ENCODE measurements around the gene NR2F1-AS1.
"Not testable (repeated sequence)": the region's sequence is repeated elsewhere in the genome, so short reads cannot be mapped to it uniquely, and the experiment has no call there.

The NR2F1-AS1 gene

DNA sequence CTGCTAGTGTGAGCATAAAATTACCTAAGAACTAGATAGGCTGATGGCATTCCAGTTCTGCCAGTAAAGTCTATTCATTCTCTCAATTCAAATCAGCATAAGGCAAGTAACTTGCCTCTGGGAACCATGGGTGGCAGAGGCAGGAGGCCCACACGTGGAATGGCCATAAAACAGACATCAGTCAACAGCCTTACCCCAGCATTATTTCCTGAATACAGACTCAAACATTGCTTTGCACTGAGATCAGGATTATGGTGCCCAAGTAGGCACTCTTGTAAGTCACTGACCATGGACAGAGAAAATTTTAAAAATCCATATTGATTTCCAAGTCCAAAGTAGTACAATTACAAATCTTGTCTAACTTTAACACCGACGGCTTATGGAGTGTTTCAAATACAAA is 157.7 kb downstream of the NR2F1-AS1 start:
- DNase-seq = peak; percentile 13

DNA sequence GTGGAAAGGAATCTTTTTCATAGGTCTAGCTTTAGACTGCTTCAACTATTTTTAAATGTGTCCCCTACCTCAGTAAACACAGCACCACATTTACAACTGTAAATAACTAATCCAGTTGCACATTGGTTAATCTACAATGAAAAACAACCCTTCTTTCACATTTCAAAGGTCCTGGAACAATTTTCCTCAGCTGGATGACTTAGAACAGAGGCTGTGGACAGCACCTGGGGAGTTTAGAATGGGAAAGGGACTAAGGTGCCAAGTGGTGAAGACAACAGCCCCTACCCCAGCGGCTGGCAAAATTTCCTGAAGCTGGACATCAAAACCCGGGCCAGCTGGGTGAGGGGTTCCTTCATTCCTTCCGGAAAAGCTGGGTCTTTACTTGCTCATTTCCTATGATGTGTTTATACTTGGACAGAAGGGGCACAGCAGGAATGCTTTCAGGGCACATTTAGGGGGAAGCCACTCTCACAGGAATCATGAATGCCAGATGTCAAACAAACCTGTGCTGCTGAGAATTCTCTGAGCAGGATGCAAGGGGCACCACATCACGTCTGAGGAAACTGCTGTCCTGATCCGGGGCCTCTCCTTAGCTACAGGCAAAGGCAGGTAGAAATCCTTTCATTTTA is 158.3 kb downstream of the NR2F1-AS1 start:
- DNase-seq = no peak

DNA sequence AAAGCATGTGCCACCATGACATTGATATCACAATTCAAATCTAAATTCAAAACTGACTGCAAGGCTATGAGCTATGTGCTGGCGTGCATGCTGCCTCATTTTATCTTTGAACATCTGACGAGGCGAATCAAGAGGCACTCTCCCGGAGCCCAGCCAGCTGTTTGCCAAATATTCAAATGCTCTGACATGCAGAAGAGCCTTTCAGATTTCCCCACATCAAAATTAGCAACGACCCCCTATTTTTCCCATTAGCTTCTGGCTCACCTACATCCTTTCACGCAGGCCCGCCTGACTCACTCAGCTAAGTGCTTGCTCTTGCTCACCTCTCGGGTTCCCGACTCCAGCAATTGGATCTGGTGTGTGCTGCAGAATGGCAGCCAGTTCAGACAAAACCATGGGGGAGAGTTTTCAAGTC is 159.0 kb downstream of the NR2F1-AS1 start:
- peak; percentile 70 for DNase-seq

DNA sequence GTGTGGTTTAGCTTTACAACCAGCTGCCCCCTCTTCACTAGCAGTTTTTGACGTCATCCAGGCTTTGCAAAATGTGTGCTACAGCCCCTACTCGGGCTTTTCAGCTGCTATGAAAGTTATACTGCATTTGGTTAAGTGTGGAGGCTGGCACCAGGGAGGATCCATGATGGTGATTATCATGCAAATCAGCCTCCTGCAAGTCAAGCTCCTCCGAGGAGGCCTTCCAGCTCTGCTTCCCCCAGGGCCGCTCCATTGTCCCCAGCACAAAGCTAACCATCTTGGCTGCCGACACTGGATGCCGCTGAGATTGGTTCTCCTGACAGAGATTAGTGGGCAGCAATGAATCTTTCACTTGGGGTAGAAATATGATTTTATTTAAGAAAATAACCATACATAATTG is 159.6 kb downstream of the NR2F1-AS1 start:
- peak; percentile 91 for DNase-seq

DNA sequence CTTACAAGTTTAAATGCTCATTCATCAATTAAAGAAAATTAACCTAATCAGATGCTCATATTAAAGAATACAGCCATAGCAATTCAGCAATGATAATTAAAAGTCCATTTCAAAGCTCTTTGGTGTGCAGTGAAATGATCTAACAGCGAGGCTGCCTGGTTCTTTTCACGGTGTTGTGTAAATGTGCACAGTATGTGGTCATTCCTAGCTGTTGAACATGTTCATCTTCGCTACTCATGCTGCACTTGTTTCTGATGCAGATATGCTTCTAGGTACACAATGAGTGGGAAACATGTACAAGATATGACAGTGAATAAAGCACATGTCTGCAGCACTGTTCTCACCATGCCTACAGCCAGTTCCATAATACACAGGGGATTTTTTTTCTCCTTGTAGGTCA is 163.5 kb downstream of the NR2F1-AS1 start:
- no peak for DNase-seq

DNA sequence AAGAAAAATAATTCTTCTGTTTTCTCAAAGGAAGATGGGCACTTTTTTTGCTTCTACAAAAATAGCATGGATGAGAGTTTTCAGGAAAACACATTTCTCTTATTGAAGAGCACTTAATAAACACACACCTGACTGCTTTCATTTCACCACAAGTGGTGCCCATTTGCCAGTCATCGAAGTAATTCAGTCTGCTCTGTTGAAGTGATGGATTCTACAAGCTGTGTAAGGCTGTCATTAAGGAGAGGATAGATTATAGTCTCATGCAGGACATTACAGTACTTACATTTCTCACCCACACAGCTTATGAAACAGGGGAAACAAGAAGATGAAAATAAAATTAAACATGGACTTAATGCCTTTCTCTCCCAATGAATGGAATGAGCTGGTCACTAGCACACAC is 165.2 kb downstream of the NR2F1-AS1 start:
- no peak for DNase-seq

DNA sequence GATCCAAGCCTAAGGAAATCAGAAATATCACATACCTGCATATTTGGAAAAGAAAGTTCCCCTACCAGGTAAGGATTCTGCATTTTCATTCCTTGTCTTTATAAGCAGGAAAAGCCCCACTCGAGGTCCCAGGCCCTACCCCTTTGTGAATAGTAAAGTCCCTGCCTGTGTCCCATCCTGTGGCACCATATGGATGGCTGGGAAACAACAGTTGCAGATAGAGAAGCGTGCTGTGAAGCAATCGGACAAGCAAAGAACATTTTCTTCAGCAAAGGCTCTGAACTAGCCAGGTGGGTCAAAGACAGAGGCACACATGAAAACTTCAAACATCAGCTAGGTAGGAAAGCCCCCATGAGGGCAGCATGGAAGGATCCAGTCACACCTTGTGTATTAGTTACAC is 169.3 kb downstream of the NR2F1-AS1 start:
- no peak for DNase-seq

DNA sequence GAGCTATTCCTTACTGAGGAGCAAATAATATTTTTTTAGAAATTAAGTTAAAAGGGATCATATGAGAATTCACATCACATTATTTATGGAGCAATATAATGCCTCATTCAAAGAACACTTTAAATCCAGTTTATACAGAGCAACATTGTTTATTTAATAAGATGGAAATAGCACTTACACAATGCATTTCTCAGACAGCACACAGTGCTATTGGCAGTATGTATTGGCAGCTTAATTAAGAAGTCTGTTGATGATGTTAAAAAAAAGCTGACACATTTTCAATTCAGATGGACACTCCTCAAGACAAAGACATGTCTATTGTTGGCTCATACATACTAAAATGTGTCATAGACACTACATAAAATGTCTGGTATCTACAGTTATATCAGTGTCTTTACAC is 171.3 kb downstream of the NR2F1-AS1 start:
- no peak for DNase-seq

DNA sequence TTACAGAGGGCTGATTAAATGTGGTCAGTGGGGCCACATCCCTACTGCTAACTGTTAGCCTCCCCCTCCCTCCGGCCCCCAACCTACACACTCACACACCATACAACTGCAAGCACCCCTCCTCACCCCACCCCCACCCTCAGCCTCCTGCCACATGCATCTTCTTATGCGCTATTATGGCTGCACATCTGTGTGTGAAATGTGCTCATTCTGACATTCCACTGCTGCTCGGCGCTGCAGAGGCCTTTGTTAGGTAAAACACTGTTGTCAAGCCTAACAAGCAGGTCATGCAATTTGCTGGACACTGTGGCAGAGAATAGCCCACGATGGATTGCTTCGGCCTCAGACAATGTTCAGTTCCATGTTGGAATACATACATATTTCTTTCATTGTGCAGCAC is 173.6 kb downstream of the NR2F1-AS1 start:
- no peak for DNase-seq

DNA sequence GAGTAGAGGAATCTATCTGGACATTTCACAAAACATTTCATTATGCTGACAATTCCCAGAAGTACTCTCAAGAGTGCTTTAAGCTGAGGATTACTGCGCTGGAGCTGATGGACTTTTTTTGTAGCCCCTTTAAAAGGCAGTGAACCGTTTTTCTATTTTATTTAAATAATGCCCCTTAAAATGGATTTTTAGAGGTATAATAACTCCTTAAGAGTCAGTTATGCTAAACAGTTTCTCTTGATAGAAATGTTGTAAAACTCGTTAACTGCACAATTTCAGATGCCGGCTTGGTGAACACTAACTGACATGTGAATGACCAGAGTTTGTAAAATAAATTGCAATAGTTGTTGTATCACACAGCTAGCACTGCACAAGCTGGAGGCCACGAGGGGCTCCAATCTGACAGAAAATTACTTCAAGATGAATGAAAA is 174.0 kb downstream of the NR2F1-AS1 start:
- DNase-seq = no peak

DNA sequence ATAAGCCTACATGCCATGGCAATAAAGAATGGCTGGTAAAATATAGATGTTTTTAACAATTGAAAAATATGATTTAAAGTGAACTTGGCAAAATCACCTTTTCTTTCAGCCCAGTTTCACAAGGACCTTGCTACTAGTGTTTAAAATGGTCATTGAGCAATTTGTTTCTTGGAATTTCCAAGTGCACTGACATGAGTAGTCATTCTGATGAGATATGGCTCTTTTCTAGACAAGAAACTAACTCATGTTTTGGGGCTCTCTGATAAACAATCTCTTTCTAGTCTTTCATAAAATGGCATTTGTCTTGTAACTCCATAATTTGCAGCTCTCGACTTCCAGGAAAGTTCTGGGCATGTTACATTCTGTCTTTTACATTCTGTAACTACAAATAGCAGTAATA is 176.8 kb downstream of the NR2F1-AS1 start:
- no peak for DNase-seq

DNA sequence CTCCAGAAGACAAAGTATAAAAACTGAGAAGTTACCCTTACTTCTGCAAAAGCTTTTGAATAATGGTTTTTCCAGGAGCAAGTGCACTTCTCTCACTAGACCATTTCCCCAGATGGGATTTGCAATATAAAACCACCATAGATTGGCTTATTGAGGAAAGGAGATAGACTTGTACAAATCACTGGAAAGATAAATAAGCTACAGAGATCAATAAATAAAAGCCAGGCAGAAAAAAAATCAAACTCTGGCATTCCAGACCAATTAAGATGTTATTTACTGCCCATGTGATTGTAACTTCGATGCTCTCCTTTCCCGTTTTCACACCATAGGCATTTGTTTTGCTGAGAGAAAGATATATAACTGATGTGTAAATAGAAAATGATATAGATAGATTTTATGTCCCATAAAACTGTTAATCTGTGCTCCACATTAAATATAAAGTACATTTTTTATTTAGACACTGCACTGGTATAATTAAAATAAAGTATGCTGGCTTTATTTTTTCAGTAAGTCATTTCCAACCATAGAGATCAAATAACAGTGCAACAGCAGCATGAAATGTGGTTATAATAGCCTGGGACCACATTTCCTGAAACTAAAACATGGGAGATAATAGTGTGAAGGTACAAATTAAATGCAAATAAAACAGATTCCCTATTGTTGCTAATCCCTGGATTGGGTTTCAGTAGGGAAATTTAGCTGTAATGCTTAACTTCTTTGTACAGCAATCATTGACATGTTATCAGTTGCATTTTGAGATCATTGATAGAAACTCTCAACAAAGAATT is 177.7 kb downstream of the NR2F1-AS1 start:
- no peak for DNase-seq

DNA sequence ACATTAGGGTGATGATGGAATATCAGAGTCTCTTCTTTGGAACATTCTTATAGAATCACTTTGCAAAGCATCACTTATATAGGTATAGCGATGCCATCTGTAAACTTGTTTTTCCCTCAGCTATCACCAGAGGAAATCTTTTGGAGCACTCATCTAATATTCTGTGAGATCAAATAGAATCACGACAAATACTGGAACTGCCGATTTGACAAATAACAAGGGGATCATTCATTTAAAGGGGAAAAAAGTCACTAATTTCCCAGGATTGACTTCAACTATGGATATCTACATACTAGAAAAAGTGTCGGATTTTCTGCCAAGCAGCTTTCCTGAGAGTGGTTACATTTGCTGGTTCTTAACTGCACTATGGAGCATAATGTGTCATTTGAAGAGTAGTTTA is 178.6 kb downstream of the NR2F1-AS1 start:
- DNase-seq = no peak

DNA sequence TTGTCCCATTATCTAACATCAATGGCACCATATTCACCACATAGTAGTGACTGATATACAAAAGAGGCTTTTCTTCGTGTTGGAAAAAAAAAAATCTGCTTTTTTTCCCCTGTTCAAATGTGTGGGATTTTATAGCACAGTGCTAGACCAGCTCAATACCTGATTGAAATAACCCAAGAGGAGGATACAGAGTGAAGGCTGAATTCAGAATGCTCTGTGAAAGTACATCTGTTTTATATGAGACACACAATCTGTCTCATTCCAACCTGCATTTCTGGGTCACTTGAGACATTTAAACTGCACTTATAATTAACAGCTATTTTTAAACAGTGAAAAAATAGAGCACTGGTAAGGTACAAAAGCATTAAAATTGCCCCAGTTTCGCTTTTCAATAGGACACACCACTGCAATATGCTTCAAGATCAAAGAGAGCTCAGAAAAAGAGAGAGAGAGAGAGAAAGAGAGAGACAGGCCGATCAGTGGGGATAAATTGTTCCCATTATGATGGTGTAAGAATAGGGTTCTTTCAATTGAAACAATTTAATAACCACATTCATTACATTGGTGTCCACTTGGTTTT is 179.3 kb downstream of the NR2F1-AS1 start:
- no peak for DNase-seq

DNA sequence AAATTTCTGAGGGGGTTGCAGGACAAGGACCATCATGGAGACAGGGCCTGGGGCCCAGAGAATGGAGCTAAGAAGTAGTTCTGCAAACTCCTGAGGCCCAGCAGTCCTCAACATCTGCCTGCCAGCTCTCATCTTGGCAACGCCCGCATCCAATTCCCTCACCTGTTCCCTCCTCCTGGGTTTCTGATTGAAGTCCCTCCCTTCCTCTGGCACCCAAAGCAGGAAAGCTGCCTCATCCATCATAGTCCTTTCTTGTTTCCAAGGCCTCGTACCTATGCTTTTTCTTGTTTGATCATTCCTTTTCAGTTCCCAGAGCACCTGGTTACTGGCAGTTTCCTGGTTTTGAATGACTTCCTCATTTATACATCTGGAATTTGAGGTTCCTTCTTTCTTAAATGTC is 181.3 kb downstream of the NR2F1-AS1 start:
- no peak for DNase-seq

DNA sequence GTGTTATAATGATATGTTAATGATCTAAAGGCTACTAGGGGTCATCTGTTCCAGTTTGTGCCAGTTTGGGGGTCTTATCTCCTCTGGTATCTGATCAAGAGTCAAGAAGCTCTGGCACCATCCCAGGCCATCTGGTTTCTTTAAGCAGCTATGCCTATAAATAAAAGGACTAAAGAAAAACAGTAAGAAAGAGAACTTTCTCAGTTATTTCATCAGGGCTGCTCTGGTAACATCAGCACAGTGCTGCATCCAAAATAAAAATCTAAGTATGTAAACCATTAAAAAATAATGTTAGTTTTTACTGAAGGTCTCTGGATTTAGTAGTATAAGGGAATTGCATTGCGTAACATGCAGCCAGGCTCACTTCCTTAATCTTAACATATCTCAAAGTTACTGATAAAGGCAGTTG is 185.0 kb downstream of the NR2F1-AS1 start:
- DNase-seq = no peak

DNA sequence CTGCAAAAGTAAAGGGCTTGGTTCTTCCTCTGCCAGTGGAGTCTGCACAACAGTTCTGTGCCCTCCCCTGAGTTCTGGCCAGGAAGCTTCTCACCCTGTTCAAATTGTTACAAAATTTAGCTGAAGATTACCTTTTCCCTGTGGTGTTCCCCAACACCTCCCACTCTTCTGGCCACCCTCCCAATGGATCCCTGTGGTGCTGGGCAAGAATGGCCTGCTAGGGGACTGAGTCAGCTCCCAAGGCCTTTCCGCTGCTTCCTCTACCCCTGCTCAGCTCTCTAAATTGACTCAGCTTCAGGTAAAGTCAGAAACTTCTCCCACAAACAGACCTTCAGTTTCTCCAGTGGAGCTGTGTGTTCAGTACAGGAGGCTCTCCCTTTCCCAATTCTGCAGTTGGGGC is 186.0 kb downstream of the NR2F1-AS1 start:
- DNase-seq = no peak

DNA sequence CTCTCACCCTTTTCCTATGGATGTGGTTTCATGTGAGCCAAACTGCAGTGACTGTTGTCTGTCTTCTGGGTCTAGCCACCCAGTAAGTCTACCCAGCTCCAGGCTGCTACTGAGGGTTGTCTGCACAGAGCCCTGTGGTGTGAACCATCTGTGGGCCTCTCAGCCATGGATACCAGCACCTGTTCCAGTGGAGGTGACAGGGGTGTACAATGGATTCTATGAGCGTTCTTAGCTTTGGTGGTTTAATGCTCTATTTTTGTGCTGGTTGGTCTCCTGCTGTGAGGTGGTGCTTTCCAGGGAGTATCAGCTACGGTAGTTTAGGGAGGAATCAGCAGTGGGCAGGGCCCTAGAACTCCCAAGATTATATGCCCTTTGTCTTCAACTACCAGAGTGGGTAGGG is 186.7 kb downstream of the NR2F1-AS1 start:
- no peak for DNase-seq

DNA sequence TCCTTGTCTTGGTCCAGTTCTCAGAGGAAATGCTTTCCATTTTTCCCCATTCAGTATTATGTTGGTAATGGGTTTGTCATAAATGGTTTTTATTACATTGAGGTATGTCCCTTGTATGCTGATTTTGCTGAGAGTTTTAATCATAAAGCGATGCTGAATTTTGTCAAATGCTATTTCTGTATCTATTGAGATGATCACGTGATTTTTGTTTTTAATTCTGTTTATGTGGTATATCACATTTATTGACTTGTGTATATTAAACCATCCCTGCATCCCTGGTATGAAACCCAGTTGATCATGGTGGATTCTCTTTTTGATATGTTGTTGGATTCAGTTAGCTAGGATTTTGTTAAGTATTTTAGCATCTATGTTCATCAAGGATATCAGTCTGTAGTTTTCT is 189.8 kb downstream of the NR2F1-AS1 start:
- DNase-seq = not testable (repeated sequence)

DNA sequence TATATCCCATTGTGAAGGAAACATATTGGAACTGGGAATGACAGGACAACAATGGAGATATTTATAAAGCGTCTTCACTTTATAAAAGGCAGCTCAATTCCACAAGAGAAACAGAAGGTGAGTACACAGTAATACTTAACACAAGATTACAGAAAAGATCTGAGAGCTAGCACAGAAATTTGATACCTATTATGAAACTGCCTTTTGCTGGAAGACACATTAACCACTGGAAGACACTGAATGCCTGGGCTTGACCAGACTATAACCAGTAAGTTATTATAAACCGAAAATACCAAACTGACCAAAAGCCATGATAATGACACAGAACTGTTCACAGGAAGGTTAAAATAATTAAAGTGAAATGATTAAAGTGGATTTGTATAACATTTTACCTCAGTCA is 195.4 kb downstream of the NR2F1-AS1 start:
- DNase-seq = no peak

DNA sequence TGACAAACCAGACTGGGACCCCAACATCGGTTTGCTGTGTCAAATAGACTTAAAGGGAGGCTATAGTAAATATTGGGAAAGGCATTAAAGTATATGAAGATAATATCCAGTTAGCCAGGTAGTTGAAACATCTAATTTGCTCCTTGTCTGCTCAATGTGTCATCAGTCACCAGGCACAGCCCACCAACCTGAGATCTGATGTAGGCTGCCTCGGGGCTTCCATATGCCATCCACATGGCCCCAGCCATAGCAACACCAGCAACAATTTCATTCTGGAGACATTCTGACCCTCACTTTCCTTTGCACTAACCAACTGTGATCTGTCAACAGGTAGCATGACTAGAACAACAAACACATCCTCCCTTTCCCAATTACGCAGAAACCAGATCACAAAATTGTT is 196.0 kb downstream of the NR2F1-AS1 start:
- DNase-seq = no peak

DNA sequence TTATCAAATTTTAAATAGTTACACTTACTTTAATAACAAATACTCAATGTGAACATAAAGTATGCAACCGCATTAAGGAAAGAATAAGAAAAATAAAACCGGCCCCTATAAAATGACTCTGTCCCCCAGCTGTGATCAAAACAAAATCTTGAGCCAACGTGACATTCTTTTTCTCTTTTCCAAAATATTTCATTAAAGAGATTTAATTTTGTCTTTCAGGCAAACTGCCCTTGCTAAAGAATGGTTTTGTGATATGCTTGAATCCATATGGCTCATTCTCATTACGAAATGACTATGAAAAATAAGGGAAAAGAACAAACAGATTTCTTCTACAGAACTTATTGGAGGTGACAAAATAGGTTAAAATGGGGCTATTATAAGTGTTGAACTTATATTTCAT is 197.0 kb downstream of the NR2F1-AS1 start:
- no peak for DNase-seq

DNA sequence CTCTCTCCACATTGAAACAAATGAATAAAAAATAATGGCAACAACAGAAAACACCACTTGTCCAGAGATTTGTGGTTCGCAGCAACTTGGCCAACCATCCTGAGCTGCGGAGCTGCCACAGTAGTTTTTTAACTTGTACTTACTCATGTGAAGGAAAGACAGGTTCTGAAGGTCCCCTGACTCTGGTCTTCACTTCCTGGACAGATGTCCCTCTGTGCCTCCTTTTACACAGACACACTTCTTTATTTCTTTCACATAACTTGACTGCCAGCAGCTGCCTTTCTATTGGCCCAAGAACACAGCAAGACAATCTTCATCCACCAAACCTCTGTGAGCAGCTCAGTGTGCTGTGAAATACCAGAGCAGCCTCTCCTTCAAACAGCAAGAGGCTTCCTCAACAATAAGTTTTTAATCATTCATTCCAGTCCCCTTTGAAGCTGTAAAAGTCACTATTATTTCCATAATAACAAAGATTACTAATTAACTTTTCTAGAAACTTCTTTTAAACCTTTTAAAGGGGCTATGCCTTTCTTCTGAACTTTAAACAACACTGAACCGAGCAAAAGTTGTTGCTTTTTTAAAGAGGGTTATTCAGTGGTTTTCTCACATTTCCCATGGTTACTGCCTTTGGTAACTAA is 198.7 kb downstream of the NR2F1-AS1 start:
- no peak for DNase-seq

DNA sequence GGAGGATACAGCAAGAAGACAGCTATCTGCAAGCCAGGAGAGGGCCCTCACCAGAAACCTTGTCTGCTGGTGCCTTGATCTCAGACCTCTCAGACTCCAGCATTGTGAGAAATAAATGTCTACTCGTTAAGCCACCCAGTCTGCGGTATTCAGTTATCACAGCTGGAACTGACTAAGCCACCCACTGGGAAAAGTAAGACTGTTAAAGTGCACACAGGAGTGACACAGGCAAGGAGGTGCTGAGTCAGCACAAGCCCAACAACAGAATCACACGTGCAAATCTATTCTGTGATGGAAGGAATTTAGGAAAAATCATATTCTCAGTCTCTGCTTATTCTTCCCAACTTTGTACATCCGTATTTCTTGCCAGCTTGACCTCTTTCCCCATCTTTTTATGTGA is 200.0 kb downstream of the NR2F1-AS1 start:
- no peak for DNase-seq
